ENCODE measurements around the gene ZBTB7A. TPM values are rescaled to one million over a fixed set of nuclear protein-coding genes. Genes with fewer than 3 reads are reported as not detected.

ZBTB7A gene
- total RNA-seq, 6 experiments from 2014 or later = 19.0 to 38.5 (median 27.7) TPM

DNA sequence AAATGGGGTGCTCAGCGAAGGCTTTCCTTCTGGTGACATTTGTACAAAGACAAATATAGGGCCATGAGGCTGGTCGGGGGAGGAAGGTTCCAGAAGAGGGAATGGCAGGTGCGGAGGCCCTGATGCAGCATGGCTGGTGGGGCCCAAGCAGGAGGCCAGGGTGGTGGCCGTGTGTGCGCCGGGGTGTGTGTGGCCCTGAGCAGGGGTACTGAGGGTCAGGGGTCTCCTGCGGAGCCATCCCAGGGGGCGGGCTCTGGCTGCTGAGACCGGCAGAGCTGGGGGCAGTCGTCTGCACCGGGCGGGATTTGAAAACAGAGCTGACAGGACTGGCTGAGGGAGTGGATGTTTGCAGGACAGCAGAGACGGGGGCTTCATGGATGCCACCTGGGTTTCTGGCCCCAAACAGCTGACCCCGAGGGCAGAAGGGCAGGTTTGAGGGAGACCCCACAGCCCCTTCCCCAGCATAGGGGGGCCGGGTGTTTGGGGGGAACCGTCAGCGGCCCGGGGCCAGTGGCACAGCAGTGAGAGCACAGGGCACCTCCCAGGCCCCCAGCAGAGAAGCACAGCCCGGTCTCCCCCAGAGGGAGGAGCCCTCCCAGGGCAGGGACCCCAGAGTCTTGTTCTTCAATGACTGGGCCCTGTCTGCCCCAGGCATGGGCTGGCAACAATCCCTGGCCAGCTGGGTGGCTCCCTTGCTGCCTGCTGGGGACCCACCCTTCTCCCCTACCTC is 47.8 kb downstream of the ZBTB7A start:
- no peak overlapping the region for H3K4me3 ChIP-seq
- DNase-seq = peak in 1 of 3 donors; percentile 49
- intact Hi-C loops (cut with DNase I) = loop anchor here in 1 of 2 donors (10.0 kb wide), 1 partner anchor 46 kb away; the partner anchor contains the start of gene ZBTB7A

DNA sequence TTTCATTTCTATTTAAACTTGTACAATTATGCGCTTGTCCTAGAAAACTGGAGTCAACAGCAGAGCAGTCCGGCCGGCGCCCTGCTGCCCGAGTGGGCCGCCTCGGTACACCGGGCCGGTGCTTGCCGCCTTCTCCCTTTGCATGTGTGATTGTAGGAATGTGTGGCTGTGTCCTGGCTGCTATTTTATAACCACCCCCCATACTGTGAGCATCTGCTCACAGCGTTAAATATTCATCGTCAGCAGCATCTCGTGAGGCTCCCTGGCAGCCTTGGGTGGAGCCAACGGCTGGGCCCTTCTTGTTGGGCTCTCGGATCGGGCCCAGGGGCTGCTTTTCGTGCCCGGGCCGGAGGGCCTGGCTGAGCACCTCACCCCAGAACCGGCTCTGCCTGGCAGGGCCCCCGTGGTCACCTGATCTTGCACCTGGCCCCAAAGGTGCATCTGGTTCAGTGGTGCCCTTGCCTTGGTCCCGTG is 48.5 kb downstream of the ZBTB7A start:
- H3K9me3 ChIP-seq = no peaks in the 10 kb centered on the region
- H3K36me3 ChIP-seq = peaks cover 0 to 9% (median 6%) of the 10 kb centered on the region in 4 donors
- intact Hi-C loops (cut with DNase I) = loop anchor here in 1 of 2 donors (10.0 kb wide), 1 partner anchor 47 kb away; the partner anchor contains the start of gene ZBTB7A
- DNase-seq = no peak
- TF ChIP-seq POLR2A (IDR thresholded peaks at IDR 0.05) = no peak
- TF ChIP-seq, protein P1, sequence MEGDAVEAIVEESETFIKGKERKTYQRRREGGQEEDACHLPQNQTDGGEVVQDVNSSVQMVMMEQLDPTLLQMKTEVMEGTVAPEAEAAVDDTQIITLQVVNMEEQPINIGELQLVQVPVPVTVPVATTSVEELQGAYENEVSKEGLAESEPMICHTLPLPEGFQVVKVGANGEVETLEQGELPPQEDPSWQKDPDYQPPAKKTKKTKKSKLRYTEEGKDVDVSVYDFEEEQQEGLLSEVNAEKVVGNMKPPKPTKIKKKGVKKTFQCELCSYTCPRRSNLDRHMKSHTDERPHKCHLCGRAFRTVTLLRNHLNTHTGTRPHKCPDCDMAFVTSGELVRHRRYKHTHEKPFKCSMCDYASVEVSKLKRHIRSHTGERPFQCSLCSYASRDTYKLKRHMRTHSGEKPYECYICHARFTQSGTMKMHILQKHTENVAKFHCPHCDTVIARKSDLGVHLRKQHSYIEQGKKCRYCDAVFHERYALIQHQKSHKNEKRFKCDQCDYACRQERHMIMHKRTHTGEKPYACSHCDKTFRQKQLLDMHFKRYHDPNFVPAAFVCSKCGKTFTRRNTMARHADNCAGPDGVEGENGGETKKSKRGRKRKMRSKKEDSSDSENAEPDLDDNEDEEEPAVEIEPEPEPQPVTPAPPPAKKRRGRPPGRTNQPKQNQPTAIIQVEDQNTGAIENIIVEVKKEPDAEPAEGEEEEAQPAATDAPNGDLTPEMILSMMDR (IDR thresholded peaks at IDR 0.05) = no peak
- WGBS (ENCODE audit: insufficient coverage, low coverage, low lambda C conversion rate, missing lambda C conversion rate) = 99% methylated on average over 10 of the region's 22 CpGs
- no peak overlapping the region for H3K27ac ChIP-seq
- ATAC-seq = no peak
- H3K4me3 ChIP-seq = no peak overlapping the region
- peaks cover 0 to 23% (median under 1%) of the 10 kb centered on the region in 4 donors for H3K4me1 ChIP-seq
- no peaks in the 10 kb centered on the region for H3K27me3 ChIP-seq

More for the DNA sequence above, 47.8 kb downstream of the ZBTB7A start:
- Histone ChIP-seq H3K9me3 (no peaks in the 10 kb centered on the region), H3K36me3 (peaks cover 0 to 4% (median 0%) of the 10 kb centered on the region in 4 donors), H3K27ac (no peak overlapping the region), H3K27me3 (no peaks in the 10 kb centered on the region), H3K4me1 (peaks cover 0 to 23% (median 0%) of the 10 kb centered on the region in 4 donors)
- no peak for TF ChIP-seq POLR2A (IDR thresholded peaks at IDR 0.05)
- TF ChIP-seq, protein P1 (IDR thresholded peaks at IDR 0.05) = no peak
- no peak for ATAC-seq
- 91% methylated on average over 3 of the region's 19 CpGs for WGBS (ENCODE audit: insufficient coverage, low coverage, low lambda C conversion rate, missing lambda C conversion rate)

DNA sequence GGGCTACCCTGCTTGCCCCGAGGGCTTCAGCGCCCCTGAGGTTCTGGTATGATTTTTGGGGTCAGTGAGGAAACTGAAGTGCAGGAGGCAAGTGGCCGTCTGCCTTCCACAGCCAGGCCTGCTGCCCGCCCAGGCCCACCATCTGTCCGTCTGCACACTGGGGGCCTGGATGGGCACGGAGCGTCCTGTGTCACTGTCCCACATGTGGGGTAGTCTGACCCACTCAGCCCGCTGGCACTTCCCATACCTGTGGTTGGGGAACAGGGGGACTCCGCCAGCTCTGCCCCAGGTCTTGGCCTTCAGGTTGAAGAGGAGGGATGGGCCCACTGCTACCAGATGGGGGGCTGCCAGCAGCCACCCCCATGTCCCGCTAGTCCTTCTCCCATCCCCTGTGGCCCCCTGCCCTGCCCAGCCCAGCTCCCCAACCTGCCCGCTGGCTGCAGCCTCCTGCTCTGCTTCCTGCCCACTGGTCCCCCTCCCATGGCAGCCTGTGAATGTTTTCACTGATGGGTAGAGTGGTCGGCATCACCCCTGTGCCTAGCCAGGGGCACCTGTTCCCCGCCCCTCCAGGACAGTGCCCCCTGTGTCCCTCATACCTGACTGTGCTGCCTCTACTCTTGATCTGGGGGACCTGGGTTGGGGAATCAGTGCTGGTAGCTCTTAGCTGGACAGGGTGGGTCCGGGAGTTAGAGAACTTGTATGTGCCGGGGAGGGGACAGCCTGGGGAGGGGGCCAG is 49.6 kb downstream of the ZBTB7A start:
- no peak for DNase-seq
- H3K27ac ChIP-seq = no peak overlapping the region
- TF ChIP-seq POLR2A (IDR thresholded peaks at IDR 0.05) = no peak
- TF ChIP-seq, protein P1 (IDR thresholded peaks at IDR 0.05) = no peak
- intact Hi-C loops (cut with DNase I) = loop anchor here in 1 of 2 donors (10.0 kb wide), 1 partner anchor 48 kb away; the partner anchor contains the start of gene ZBTB7A
- peaks cover 0 to 12% (median 8%) of the 10 kb centered on the region in 4 donors for H3K36me3 ChIP-seq
- no peak for ATAC-seq
- H3K9me3 ChIP-seq = no peaks in the 10 kb centered on the region
- H3K4me3 ChIP-seq = no peak overlapping the region
- peaks cover 0 to 32% (median 4%) of the 10 kb centered on the region in 4 donors for H3K4me1 ChIP-seq
- WGBS (ENCODE audit: insufficient coverage, low coverage, low lambda C conversion rate, missing lambda C conversion rate) = 96% methylated on average over 3 of the region's 15 CpGs
- no peaks in the 10 kb centered on the region for H3K27me3 ChIP-seq

DNA sequence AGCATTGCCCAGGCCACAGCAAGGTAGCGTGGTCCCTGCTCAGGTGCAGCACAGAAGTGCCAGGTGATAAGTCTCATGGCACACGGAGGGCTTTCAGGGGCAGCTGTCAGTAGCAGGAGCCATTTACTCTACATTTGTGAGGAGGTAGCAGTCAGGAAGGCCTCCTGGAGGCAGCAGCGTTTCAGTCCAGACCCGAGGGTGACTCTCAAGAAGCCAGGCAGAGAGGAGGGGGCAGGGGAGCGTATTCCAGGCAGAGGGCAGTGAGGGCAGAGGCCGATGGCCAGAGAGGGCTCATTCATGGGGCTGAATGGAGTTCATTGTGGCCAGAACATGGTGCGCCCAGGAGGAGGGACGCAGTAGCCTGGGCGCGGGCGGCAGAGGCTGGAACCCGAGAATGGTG is 50.2 kb downstream of the ZBTB7A start:
- Histone ChIP-seq H3K4me1 (peaks cover 0 to 34% (median 4%) of the 10 kb centered on the region in 4 donors), H3K9me3 (no peaks in the 10 kb centered on the region), H3K4me3 (no peak overlapping the region), H3K27me3 (no peaks in the 10 kb centered on the region), H3K36me3 (peaks cover 0 to 12% (median 8%) of the 10 kb centered on the region in 4 donors), H3K27ac (peak overlapping the region in 1 of 3 donors; percentile 57)
- DNase-seq = peak in 1 of 3 donors; percentile 46
- ATAC-seq = peak in 1 of 4 donors; percentile 47
- intact Hi-C loops (cut with DNase I) = loop anchor here in 1 of 2 donors (10.0 kb wide), 1 partner anchor 48 kb away; the partner anchor contains the start of gene ZBTB7A
- TF ChIP-seq POLR2A (IDR thresholded peaks at IDR 0.05) = no peak
- TF ChIP-seq, protein P1 (IDR thresholded peaks at IDR 0.05) = no peak
- WGBS (ENCODE audit: insufficient coverage, low coverage, low lambda C conversion rate, missing lambda C conversion rate) = 67% methylated on average over 10 of the region's 12 CpGs

Measured in right lobe of liver (tissue), 6 donors.